Measurements from ENCODE around the gene PRR33. TPM values are rescaled to one million over a fixed set of nuclear protein-coding genes. Genes with fewer than 3 reads are reported as not detected.
A peak's percentile ranks its signal among the peaks of the same experiment; 100 is the strongest.
"Not testable (repeated sequence)": the region's sequence is repeated elsewhere in the genome, so short reads cannot be mapped to it uniquely, and the experiment has no call there.

PRR33 gene
- total RNA-seq, 2 experiments from 2014 or later = 0.07 to 0.12 TPM

DNA sequence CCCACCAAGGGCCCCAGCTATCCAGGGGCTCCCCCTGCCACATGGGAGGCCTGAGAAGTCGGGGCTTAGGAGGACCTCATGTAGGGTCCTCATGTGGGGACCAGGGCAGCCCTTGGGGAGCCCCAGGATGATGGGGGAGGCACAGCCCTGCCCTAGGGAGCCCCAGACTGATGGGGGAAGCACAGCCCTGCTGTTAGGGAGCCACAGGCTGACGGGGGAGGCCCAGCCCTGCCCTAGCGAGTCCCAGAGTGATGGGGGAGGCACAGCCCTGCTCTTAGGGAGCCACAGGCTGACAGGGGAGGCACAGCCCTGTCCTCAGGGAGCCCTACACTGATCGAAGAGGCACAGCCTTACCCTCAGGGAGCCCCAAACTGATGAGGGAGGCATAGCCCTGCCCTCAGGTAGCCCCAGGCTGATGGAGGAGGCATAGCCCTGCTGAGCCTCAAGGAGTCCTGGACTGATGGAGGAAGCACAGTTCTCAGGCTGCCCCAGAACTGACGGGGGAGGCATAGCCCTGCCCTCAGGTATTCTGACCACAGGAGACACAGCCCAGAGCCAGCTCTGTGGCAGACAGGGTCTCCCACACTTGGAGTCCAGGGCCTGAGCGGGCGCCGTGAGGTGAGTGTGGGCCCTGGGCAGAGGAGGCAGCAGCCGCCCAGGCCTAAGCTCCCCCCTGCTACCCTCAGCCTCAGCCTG is 10.8 kb downstream of the PRR33 start:
- peaks cover 1% of the 10 kb centered on the region for H3K36me3 Mint-ChIP-seq (ENCODE audit: low read depth)
- intact Hi-C loops (cut with micrococcal nuclease) = loop anchor here (5.0 to 10.0 kb wide), 2 partner anchors 36 to 46 kb away; partner anchors contain the start of genes SYT8, TNNI2 and TNNT3
- no peaks in the 10 kb centered on the region for H3K27me3 Mint-ChIP-seq (ENCODE audit: low read depth)
- H3K4me1 Mint-ChIP-seq (ENCODE audit: low read depth) = peaks cover 6% of the 10 kb centered on the region
- CTCF ChIA-PET = interaction anchor here (1.0 to 2.8 kb wide), 5 partner anchors 11 to 187 kb away, joined by 3 to 42 read pairs (median 12); partner anchors contain the start of gene LSP1
- H3K27ac Mint-ChIP-seq = peak overlapping the region; percentile 72
- no peaks in the 10 kb centered on the region for H3K9me3 Mint-ChIP-seq
- no peak for DNase-seq
- H3K4me3 Mint-ChIP-seq = no peak overlapping the region

DNA sequence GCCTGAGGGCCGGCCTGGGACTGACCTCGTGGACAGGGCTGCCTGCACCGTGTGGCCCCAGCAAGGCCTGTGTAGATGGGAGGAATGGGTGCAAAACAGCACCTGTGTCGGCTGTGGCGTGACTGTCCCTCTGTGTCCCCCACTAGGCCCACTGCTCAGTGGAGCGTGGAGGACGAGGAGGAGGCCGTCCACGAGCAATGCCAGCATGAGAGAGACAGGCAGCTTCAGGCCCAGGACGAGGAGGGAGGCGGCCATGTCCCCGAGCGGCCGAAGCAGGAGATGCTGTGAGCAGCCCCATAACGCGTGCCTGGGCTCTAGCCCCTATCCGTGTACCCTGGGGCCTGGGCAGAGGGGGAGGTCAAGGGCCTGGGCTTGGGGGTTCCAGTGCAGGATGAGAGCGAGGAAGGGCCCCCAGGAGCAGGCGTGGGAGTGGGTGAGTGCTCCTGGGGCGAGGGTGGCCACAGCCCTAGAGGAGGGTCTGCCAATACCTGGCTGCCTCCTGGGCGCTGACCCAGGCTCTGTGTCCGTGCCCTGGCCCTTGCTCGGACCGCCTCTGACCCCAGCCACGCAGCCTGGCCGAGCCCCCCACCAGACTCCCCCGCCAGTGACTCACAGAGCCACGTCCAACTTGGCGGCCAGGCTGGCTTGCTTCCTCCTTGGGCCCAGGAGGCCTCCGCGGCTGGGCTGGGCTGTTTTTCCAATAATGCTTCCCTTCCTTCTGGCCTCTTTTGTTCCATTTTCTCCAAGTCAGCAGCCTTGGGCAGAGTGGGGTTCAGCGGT is 11.6 kb downstream of the PRR33 start:
- Mint-ChIP-seq H3K4me3 (no peak overlapping the region), H3K36me3 (ENCODE audit: low read depth) (peaks cover 1% of the 10 kb centered on the region), H3K27me3 (ENCODE audit: low read depth) (no peaks in the 10 kb centered on the region), H3K4me1 (ENCODE audit: low read depth) (peaks cover 9% of the 10 kb centered on the region), H3K27ac (peak overlapping the region; percentile 72), H3K9me3 (no peaks in the 10 kb centered on the region)
- CTCF ChIA-PET = no interaction called here
- intact Hi-C loops (cut with micrococcal nuclease) = loop anchor here (5.0 to 10.0 kb wide), 2 partner anchors 37 to 45 kb away; partner anchors contain the start of genes SYT8, TNNI2 and TNNT3
- no peak for DNase-seq

DNA sequence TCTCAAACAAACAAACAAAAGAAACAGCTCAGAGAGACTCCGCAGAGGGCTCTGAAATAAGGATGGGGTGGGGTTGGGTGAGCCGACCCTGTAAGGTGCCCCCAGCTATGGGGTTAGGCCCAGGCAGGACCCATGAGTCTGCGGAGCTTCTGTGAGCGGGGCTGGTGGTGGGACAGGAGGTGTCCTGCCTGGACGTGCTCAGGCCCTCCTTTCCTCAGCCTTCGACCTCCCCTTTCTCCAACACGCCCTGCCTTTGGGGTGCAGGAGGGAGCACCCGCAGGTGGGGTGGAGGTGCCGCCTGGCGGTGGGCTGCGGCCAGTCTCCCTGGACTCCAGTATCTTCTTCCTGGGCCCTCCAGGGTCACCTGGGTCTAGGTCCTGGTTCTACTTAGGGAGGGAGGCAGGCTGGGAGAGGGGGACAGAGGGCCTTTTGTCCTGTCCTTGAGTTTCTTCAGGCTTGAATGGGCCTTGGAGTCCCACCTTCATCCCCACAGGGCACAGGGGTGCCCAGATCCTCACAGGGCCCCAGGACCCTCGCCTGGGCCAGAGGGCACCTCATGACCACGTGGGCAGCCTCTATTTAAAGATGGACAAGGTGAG is 12.3 kb downstream of the PRR33 start:
- Mint-ChIP-seq H3K9me3 (no peaks in the 10 kb centered on the region), H3K4me3 (no peak overlapping the region), H3K27me3 (ENCODE audit: low read depth) (no peaks in the 10 kb centered on the region), H3K4me1 (ENCODE audit: low read depth) (peaks cover 10% of the 10 kb centered on the region), H3K27ac (no peak overlapping the region), H3K36me3 (ENCODE audit: low read depth) (peaks cover 1% of the 10 kb centered on the region)
- intact Hi-C loops (cut with micrococcal nuclease) = no loop called here
- CTCF ChIA-PET = no interaction called here
- no peak for DNase-seq

DNA sequence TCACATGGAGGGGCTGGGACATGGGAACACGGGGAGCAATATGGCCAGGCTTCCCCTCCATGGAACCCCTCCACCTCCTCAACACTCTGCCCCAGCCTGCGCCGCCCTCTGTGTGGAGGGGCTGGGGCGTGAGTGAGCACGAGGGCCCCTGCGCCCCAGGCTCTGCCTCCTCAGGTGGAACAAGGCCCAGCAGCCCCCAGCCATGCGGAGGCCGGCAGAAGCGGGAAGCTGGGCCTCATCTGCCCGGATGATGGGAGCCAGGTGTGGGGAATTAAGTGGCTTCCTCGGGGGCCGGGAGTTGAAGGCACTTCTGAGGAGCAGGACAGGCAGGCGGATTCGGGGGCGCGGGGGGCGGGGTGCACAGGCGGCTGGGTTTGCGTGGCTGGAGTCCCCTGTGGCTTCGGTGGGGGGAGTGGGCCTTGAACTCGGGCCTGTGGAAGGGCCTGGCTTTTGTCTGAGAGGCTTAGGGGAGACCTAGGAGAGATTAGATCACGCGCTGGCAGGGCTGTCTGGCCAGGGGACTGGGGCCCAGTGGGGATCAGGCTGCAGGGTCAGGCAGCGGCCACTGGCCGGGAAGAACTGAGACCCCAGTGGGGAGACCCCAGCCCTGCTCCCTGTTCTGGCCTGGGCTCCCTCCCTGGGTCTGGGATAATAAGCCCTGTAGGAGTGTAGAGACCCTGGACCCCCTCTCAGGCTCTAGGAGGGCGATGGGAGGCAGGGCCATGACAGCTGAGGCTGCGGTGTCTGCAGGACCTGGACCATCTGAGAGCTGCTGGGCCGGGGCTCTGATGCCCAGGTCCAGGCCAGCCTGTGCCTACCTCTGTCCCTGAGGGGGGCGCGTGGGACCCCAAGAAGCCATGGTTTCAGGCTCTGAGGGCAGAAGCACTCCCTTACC is 13.3 kb downstream of the PRR33 start:
- Mint-ChIP-seq H3K36me3 (ENCODE audit: low read depth) (peaks cover 1% of the 10 kb centered on the region), H3K9me3 (no peaks in the 10 kb centered on the region), H3K4me3 (no peak overlapping the region), H3K4me1 (ENCODE audit: low read depth) (peaks cover 12% of the 10 kb centered on the region), H3K27me3 (ENCODE audit: low read depth) (no peaks in the 10 kb centered on the region), H3K27ac (no peak overlapping the region)
- CTCF ChIA-PET = no interaction called here
- no peak for DNase-seq
- intact Hi-C loops (cut with micrococcal nuclease) = no loop called here

DNA sequence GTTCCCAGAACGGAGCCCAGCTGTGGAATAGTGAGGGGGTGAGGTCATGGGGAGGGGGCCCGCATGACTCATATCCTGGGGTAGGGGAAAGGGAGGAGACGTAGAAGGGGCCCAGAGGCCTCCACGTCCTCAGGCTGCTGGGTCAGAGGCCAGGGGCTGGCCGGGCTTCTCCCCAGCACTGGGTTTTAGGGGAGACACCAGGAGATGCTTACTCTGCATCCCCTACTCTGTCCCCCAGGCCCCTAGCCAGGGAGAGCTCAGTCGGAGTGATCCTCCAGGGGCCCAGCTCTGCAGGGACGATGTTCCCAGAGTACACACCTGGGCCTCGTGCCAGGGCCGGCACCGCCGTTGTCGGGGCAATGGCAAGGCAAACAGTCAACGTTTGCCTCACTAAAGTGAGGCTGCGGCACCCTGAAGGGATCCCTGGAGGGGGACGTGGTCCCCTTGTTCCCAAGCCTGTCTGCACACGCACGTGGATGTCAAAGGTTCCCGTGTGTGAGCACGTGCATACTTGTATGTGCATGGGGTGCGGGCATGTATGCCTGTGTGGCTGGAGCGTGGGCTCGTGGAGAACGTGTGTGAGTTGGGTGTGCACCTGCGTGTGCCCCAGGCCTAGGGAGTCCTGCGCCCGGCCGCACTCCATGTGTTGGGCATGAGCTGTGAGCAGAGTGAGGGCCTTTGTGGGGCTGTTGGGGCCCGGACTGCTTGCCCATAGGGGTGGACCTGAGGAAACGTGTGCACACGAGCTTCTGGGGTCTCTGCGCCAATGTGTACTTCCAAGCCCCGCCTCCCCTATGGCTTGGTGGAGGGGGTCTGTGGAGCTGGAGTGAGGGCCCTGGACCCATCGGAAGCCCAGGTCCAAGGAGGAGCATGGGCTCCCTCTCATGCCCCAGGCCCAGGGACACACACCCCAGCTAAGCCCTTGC is 14.2 kb downstream of the PRR33 start:
- Mint-ChIP-seq H3K9me3 (no peaks in the 10 kb centered on the region), H3K27ac (peak overlapping the region; percentile 26), H3K27me3 (ENCODE audit: low read depth) (no peaks in the 10 kb centered on the region), H3K4me3 (no peak overlapping the region), H3K4me1 (ENCODE audit: low read depth) (peaks cover 16% of the 10 kb centered on the region), H3K36me3 (ENCODE audit: low read depth) (peaks cover 1% of the 10 kb centered on the region)
- no peak for DNase-seq
- intact Hi-C loops (cut with micrococcal nuclease) = no loop called here
- CTCF ChIA-PET = interaction anchor here (1.0 to 1.2 kb wide), 2 partner anchors 44 to 274 kb away, joined by 3 read pairs; no protein-coding TSS in a partner anchor

DNA sequence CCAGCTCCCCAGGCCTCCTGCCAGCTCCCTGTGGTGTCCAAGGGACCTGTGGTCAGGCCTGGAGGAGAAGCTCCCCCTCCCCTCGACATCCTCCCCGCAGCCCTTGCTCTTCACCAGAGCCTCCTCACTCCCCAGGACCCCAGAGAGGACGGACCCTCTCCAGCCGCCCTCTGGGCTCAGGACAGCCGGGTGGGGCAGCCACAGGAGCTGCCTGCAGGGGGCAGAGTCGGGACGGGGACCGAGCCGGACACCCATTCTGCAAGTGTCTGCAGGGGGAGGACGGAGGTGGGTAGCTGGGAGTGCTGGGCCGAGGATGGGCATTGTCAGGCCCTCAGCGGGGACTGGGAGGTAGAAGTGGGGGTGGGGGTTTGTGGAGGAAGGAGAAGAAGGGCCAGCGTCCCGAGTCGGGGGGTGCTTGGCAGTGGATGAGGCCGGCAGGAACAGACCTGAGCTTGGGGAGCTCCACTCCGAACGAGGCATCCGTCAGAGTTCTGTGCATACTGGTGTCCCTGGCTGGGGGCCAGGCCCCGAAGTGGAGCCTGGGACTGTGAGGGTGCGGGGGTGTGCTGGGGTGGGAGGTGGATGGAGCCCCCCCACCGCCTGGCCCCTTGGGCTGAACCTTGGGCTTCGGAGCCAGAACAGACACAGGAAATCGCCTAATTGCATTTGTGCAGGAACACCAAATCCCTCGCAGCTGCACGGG is 15.2 kb downstream of the PRR33 start:
- intact Hi-C loops (cut with micrococcal nuclease) = no loop called here
- DNase-seq = no peak
- CTCF ChIA-PET = interaction anchor here (0.6 to 1.7 kb wide), 4 partner anchors 23 to 1158 kb away, joined by 3 to 7 read pairs (median 3); no protein-coding TSS in a partner anchor
- H3K36me3 Mint-ChIP-seq (ENCODE audit: low read depth) = peaks cover 1% of the 10 kb centered on the region
- no peak overlapping the region for H3K4me3 Mint-ChIP-seq
- no peaks in the 10 kb centered on the region for H3K9me3 Mint-ChIP-seq
- no peaks in the 10 kb centered on the region for H3K27me3 Mint-ChIP-seq (ENCODE audit: low read depth)
- no peak overlapping the region for H3K27ac Mint-ChIP-seq
- peaks cover 26% of the 10 kb centered on the region for H3K4me1 Mint-ChIP-seq (ENCODE audit: low read depth)

DNA sequence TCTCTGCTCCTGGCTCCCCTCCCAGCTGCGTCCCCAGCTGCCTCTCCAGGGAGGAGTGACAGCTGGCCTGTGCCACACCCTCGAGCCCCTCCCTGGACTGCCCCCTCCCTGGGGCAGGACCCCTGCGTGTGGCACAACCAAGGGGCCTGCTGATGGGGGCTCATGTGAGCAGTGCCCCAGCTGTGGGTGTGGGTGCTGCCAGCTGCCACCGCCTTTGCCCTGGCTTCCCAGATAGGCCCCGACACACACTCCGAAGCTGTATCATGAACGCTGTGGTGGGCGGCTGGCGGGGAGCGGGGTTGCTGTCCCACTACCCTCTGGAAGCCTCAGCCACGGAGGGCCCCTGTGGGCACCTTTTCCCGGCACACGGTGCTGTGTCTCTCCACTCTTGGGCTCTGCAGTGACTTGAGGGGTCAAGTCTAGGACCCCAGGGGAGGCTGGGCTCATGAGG is 15.8 kb downstream of the PRR33 start:
- H3K4me3 Mint-ChIP-seq; H3K9me3 Mint-ChIP-seq; intact Hi-C loops (cut with micrococcal nuclease); H3K36me3 Mint-ChIP-seq (ENCODE audit: low read depth); H3K27me3 Mint-ChIP-seq (ENCODE audit: low read depth); H3K27ac Mint-ChIP-seq; DNase-seq: not testable (repeated sequence)
- CTCF ChIA-PET = interaction anchor here (0.6 to 1.7 kb wide), 3 partner anchors 22 to 1159 kb away, joined by 3 to 7 read pairs (median 3); no protein-coding TSS in a partner anchor
- H3K4me1 Mint-ChIP-seq (ENCODE audit: low read depth) = peaks cover 29% of the 10 kb centered on the region

DNA sequence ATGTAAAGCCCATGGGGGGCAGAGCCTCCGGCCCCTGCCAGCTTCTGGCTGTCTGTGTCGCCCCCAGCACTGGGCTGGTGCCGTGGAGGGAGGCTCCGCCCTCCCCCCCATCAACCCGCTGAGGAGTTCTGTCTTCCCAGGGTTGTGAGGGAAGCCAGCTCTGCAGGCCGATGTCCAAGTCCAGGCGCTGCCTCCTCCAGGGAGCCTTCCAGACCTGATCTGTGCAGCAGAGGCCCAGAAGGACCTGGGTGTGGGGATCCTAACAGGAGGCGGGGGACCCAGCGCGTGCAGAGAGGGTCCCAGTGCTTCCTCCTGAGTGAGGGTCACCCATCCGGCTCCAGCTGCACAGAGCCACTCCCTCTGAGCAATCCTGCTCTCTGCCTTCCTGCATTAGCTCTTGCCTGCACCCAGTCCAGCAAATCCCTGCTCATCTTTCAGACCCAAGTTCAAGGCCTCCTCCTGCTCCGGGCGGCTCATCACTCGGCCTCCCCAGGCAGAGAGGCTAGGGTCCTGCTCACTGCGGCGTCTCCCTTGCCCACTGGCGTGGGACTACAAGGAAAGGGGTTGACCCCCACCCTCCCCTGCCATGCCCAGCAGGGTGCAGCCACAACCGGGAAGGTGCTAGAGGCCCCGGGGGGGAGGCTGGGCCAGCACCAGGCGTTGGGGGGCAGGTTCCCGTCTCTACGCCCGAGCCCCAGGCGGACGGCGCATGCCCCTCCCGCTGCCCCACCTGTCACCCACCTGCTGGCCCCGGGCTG is 16.4 kb downstream of the PRR33 start:
- Mint-ChIP-seq H3K4me1 (ENCODE audit: low read depth) (peaks cover 34% of the 10 kb centered on the region), H3K4me3 (no peak overlapping the region), H3K27ac (no peak overlapping the region)

DNA sequence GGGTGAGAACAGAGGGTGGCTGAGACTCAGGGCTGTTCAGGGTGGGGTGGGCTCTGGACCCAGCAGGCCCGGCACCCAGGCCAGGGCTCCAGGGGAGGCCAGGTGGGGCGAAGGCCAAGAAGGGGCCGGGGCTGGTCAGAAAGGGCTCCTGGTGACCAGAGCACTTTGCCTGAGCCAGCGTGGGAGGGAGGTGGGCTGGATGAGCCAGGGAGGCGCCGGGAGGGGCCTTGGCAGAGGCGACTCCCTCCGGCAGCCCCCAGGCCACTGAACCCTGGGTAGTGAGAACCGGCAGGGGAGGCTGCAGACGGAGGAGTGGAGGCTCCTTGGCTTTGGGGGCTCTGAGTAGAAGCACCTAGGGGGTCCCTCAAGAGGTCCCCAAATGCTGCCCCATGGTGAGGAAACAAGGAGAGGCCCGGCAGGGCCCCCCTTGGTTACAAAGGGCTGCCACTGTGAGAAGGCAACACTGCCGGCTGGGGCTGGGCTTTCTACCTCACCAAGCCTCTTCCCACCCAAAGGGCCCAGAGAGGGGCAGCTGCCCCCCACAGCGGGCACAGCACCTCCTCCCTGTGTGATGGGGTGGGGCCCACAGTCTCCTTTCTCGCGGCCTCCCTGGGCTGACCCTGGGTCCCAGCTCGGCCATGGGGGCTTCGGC is 17.1 kb downstream of the PRR33 start:
- CTCF ChIA-PET = interaction anchor here (1.7 kb wide), 1 partner anchor 21 kb away, joined by 7 read pairs; no protein-coding TSS in a partner anchor
- H3K4me3 Mint-ChIP-seq; intact Hi-C loops (cut with micrococcal nuclease); DNase-seq; H3K27ac Mint-ChIP-seq; H3K36me3 Mint-ChIP-seq (ENCODE audit: low read depth); H3K9me3 Mint-ChIP-seq; H3K27me3 Mint-ChIP-seq (ENCODE audit: low read depth): not testable (repeated sequence)
- peaks cover 39% of the 10 kb centered on the region for H3K4me1 Mint-ChIP-seq (ENCODE audit: low read depth)

More for the DNA sequence above, 16.4 kb downstream of the PRR33 start:
- intact Hi-C loops (cut with micrococcal nuclease) = no loop called here
- CTCF ChIA-PET = interaction anchor here (1.7 kb wide), 1 partner anchor 21 kb away, joined by 7 read pairs; no protein-coding TSS in a partner anchor
- no peak for DNase-seq
- Mint-ChIP-seq H3K36me3 (ENCODE audit: low read depth) (peaks cover 1% of the 10 kb centered on the region), H3K9me3 (no peaks in the 10 kb centered on the region), H3K27me3 (ENCODE audit: low read depth) (no peaks in the 10 kb centered on the region)

DNA sequence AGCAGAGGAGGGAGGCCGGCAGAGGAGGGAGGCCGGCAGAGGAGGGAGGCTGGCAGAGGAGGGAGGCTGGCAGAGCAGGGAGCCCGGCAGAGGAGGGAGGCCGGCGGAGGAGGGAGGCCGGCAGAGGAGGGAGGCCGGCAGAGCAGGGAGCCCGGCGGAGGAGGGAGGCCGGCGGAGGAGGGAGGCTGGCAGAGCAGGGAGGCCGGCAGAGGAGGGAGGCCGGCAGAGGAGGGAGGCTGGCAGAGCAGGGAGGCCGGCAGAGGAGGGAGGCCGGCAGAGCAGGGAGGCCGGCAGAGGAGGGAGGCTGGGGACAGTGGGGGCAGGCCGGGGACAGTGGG is 17.9 kb downstream of the PRR33 start:
- H3K4me3 Mint-ChIP-seq; H3K9me3 Mint-ChIP-seq; H3K27me3 Mint-ChIP-seq (ENCODE audit: low read depth); DNase-seq; H3K27ac Mint-ChIP-seq; H3K36me3 Mint-ChIP-seq (ENCODE audit: low read depth); CTCF ChIA-PET; intact Hi-C loops (cut with micrococcal nuclease): not testable (repeated sequence)
- H3K4me1 Mint-ChIP-seq (ENCODE audit: low read depth) = peaks cover 47% of the 10 kb centered on the region
